NB4 (cell line): ENCODE results near the gene RIGI.

ENCODE experiments used
- CTCF ChIP-seq: IDR thresholded peaks from one replicate; pipeline ENCODE4 v1.5.1; 2012; ENCODE audit warnings: low read depth, low read length
- MAX ChIP-seq: IDR thresholded peaks from 2 replicates; pipeline ENCODE4 v1.6.1; 2011; ENCODE audit warnings: low read depth, low read length
- MYC ChIP-seq: IDR thresholded peaks from 2 replicates; pipeline ENCODE4 v1.6.1; 2011; ENCODE audit warnings: low read depth, low read length
- POLR2A ChIP-seq: IDR thresholded peaks from 2 replicates; pipeline ENCODE4 v1.6.1; 2011; ENCODE audit warnings: mild to moderate bottlenecking; ENCODE audit not compliant: insufficient read length; ENCODE audit errors: extremely low read depth

- no peak for TF ChIP-seq POLR2A
- no peak for TF ChIP-seq CTCF
- TF ChIP-seq MAX: no peak
- no peak for TF ChIP-seq MYC
Observed at GRCh38 chr9:32545884-32546283, 19.9 kb upstream of the RIGI start.
